Adrenal gland (tissue), 12 donors: Measurements from ENCODE around the gene KCNK6. TPM values are rescaled to one million over a fixed set of nuclear protein-coding genes. Genes with fewer than 3 reads are reported as not detected.

Experiments used
- DNase-seq, 7 donors: peaks; one replicate each; pipeline ENCODE4 v3.0.0-alpha.2; 2019 to 2020
- H3K27ac ChIP-seq, 5 donors: fragments of 200-600 bp; sonication (generic) in 4 of 5; 1 replicate in 3 of 5; 2 replicates in 2 of 5; pipeline versions ENCODE4 v1.5.1 to v1.8.0; 2016 to 2020; ENCODE audit warnings: mild to moderate bottlenecking in 1 of 5
- H3K27me3 ChIP-seq: fragments of 200-600 bp; 2 replicates; pipeline ENCODE4 v1.8.0; 2021
- H3K36me3 ChIP-seq, 2 donors: fragments of 200-600 bp; replicated peaks in 1 of 2; 1 replicate in 1 of 2; 2 replicates in 1 of 2; pipeline versions ENCODE4 v1.5.1 to v1.8.0; 2018 to 2022
- H3K4me1 ChIP-seq, 2 donors: fragments of 200-600 bp; replicated peaks in 1 of 2; 1 replicate in 1 of 2; 2 replicates in 1 of 2; pipeline versions ENCODE4 v1.5.1 to v1.8.0; 2018 to 2021
- H3K4me3 ChIP-seq, 4 donors: fragments of 200-600 bp; sonication (generic) in 3 of 4; one replicate each; pipeline ENCODE4 v1.5.1; 2016 to 2018
- H3K9me3 ChIP-seq, 3 donors: fragments of 200-600 bp; sonication (generic) in 1 of 3; replicated peaks in 1 of 3; 1 replicate in 2 of 3; 2 replicates in 1 of 3; pipeline versions ENCODE4 v1.5.1 to v1.8.0; 2016 to 2021
- CTCF ChIP-seq, 6 experiments: fragments of 450-650 bp in 4 of 6; fragments of 200-600 bp in 2 of 6; sonication (generic) in 1 of 6; IDR thresholded peaks; 1 replicate in 5 of 6; 2 replicates in 1 of 6; pipeline versions ENCODE4 v1.5.1 to v1.8.0; 2016 to 2021; ENCODE audit warnings: antibody characterized with exemption in 6 of 6, mild to moderate bottlenecking in 2 of 6, moderate library complexity in 1 of 6
- POLR2A ChIP-seq, 2 donors: fragments of 450-650 bp; IDR thresholded peaks; one replicate each; pipeline ENCODE4 v1.6.1; 2017; ENCODE audit warnings: antibody characterized with exemption in 2 of 2, mild to moderate bottlenecking in 2 of 2, moderate library complexity in 1 of 2
- WGBS, 4 donors: extraction: QIAGEN DNeasy Blood & Tissue Kit in 2 of 4; methylation state at CpG; one replicate each; pipeline versions ENCODE4 v1.1.5 to v1.1.7; 2013 to 2017; 5-methylcytosine and 5-hydroxymethylcytosine counted together
- intact Hi-C, 2 donors: fragments of 100-400 bp; cut with DNase I; formaldehyde crosslinking; loops; one replicate each; pipeline versions ENCODE4 v1.14.1 to v1.15.0; 2022 to 2023
- polyA plus RNA-seq, 3 donors: library from polyadenylated mRNA; stranded (reverse); fragments of 200-250 nt in 2 of 3; fragments of 350-450 nt in 1 of 3; fragmentation: Illumina TruSeq in 1 of 3; extraction: RNeasy Lipid Tissue Mini Kit (QIAGEN cat#74804) in 1 of 3; gene quantifications; one replicate each; pipeline ENCODE4 v1.2.3, GENCODE V29; 2013 to 2014
- total RNA-seq, 9 donors: library from RNA; depleted of rRNA in 4 of 9; stranded (reverse); fragments of >200 nt in 4 of 9; fragments of 120-200 nt in 1 of 9; fragmentation: NEBNext Ultra II Directional in 1 of 9; extraction: Animal tissue kit (Norgen Biotek cat#: 25700) in 1 of 9; gene quantifications; one replicate each; pipeline versions ENCODE4 v1.1.0 to v1.2.4, GENCODE V29; 2013 to 2023
- donor health status: healthy with polysubstance abuse.
- donor health status: Bipolar disorder and iron deficiency.
- donor health status: DM: yes; HTN: yes; CAD: no.
- donor health status: DM: no; HTN: no; CAD: no.
- donor health status: DM: no; HTN: no; CAD: no.
- donor health status: DM: yes; HTN: yes; CAD: no.

KCNK6 gene
- total and polyA plus RNA-seq, 12 donors = 1.2 to 6.0 (median 4.0) TPM

- 88 to 93% (median 91%) methylated on average over 3 to 4 of the region's 4 CpGs for WGBS, 4 donors
- intact Hi-C loops = loop anchor here (5.0 to 10.0 kb wide), 2 partner anchors 82 to 420 kb away; partner anchors contain the start of genes SIPA1L3 (in 1 of the 2) and WDR87 (in 1 of the 2)
- peaks cover 0 to 25% of the 10 kb centered on the region in 2 donors for H3K36me3 ChIP-seq
Observed at GRCh38 chr19:38324431-38324830, 4.8 kb downstream of the KCNK6 start.

GRCh38 chr19:38326591-38326990 is 6.9 kb downstream of the KCNK6 start:
- WGBS, 4 donors = 90 to 96% (median 94%) methylated on average over 21 to 22 of the region's 22 CpGs
- intact Hi-C loops = loop anchor here (5.0 to 10.0 kb wide), 2 partner anchors 74 to 422 kb away; partner anchors contain the start of genes SIPA1L3 (in 1 of the 2) and WDR87 (in 1 of the 2)
- no peak for DNase-seq
- no peak overlapping the region for H3K4me3 ChIP-seq
- no peak overlapping the region for H3K27ac ChIP-seq
- peaks cover 0 to 25% of the 10 kb centered on the region in 2 donors for H3K36me3 ChIP-seq
- no peaks in the 10 kb centered on the region for H3K27me3 ChIP-seq
- H3K4me1 ChIP-seq = peaks cover 6 to 9% of the 10 kb centered on the region in 2 donors
- TF ChIP-seq CTCF (IDR thresholded peaks at IDR 0.05) (no peak), POLR2A (IDR thresholded peaks at IDR 0.05) (no peak)
- H3K9me3 ChIP-seq = no peaks in the 10 kb centered on the region

More at GRCh38 chr19:38324431-38324830, 4.8 kb downstream of the KCNK6 start:
- no peak overlapping the region for H3K27ac ChIP-seq
- no peaks in the 10 kb centered on the region for H3K9me3 ChIP-seq
- no peak for TF ChIP-seq CTCF (IDR thresholded peaks at IDR 0.05)
- no peak for TF ChIP-seq POLR2A (IDR thresholded peaks at IDR 0.05)
- H3K4me3 ChIP-seq = no peak overlapping the region
- H3K27me3 ChIP-seq = no peaks in the 10 kb centered on the region
- DNase-seq = no peak
- peaks cover 21 to 24% of the 10 kb centered on the region in 2 donors for H3K4me1 ChIP-seq

GRCh38 chr19:38329651-38330050 is 10.0 kb downstream of the KCNK6 start:
- Histone ChIP-seq H3K27ac (no peak overlapping the region), H3K9me3 (no peaks in the 10 kb centered on the region), H3K27me3 (no peaks in the 10 kb centered on the region), H3K36me3 (peaks cover 0 to 25% of the 10 kb centered on the region in 2 donors), H3K4me3 (no peak overlapping the region), H3K4me1 (no peaks in the 10 kb centered on the region)
- TF ChIP-seq POLR2A (IDR thresholded peaks at IDR 0.05) (no peak), CTCF (IDR thresholded peaks at IDR 0.05) (no peak)
- intact Hi-C loops = loop anchor here (5.0 to 10.0 kb wide), 2 partner anchors 77 to 425 kb away; partner anchors contain the start of genes SIPA1L3 (in 1 of the 2) and WDR87 (in 1 of the 2)
- DNase-seq = no peak
- WGBS, 4 donors = 93 to 97% (median 95%) methylated on average over 7 of the region's 7 CpGs

GRCh38 chr19:38331728-38332127 is 12.1 kb downstream of the KCNK6 start:
- intact Hi-C loops = no loop called here
- WGBS, 4 donors = 72 to 82% (median 76%) methylated on average over 1 of the region's 1 CpG
- Histone ChIP-seq H3K27ac (no peak overlapping the region), H3K4me1 (no peaks in the 10 kb centered on the region), H3K9me3 (no peaks in the 10 kb centered on the region), H3K36me3 (peaks cover 0 to 18% of the 10 kb centered on the region in 2 donors), H3K4me3 (no peak overlapping the region), H3K27me3 (no peaks in the 10 kb centered on the region)
- DNase-seq = no peak
- no peak for TF ChIP-seq CTCF (IDR thresholded peaks at IDR 0.05)
- no peak for TF ChIP-seq POLR2A (IDR thresholded peaks at IDR 0.05)
